GM19043 (cell line): ENCODE data around the gene PSAP.

Experiments used
- ATAC-seq: cut with Tn5 transposase; IDR thresholded peaks from one replicate; pipeline ENCODE4 v1.9.1; 2021; ENCODE audit warnings: low read depth; ENCODE audit not compliant: unreplicated experiment

PSAP gene

GRCh38 chr10:71846816-71847215 lies 4.2 kb downstream of the PSAP start:
- ATAC-seq: no peak

GRCh38 chr10:71845410-71846405 lies 5.3 kb downstream of the PSAP start:
- ATAC-seq: no peak

GRCh38 chr10:71844695-71845094 lies 6.4 kb downstream of the PSAP start:
- ATAC-seq: no peak

- ATAC-seq: no peak
Observed at GRCh38 chr10:71844084-71844483, 7.0 kb downstream of the PSAP start.

- no peak for ATAC-seq
Observed at GRCh38 chr10:71842856-71843686, 8.0 kb downstream of the PSAP start.

GRCh38 chr10:71842422-71842821 lies 8.6 kb downstream of the PSAP start:
- ATAC-seq: no peak

GRCh38 chr10:71840958-71841335 lies 10.1 kb downstream of the PSAP start:
- ATAC-seq: no peak

GRCh38 chr10:71840177-71840957 lies 10.7 kb downstream of the PSAP start:
- ATAC-seq: no peak

GRCh38 chr10:71838264-71839211 lies 12.5 kb downstream of the PSAP start:
- no peak for ATAC-seq

- no peak for ATAC-seq
Observed at GRCh38 chr10:71837098-71837827, 13.8 kb downstream of the PSAP start.

- ATAC-seq: peak; percentile 19
Observed at GRCh38 chr10:71836596-71836974, 14.5 kb downstream of the PSAP start.

- peak; percentile 91 for ATAC-seq
Observed at GRCh38 chr10:71835671-71836595, 15.1 kb downstream of the PSAP start.

GRCh38 chr10:71834343-71834674 lies 16.7 kb downstream of the PSAP start:
- ATAC-seq: no peak

GRCh38 chr10:71833451-71834342 lies 17.4 kb downstream of the PSAP start:
- ATAC-seq: no peak

GRCh38 chr10:71832967-71833366 lies 18.1 kb downstream of the PSAP start:
- no peak for ATAC-seq

- ATAC-seq: no peak
Observed at GRCh38 chr10:71831646-71832552, 19.2 kb downstream of the PSAP start.
